GM18520 (cell line): Measurements from ENCODE around the gene SPATS2L.
A peak's percentile ranks its signal among the peaks of the same experiment; 100 is the strongest.

Experiments used
- ATAC-seq: cut with Tn5 transposase; IDR thresholded peaks from one replicate; pipeline ENCODE4 v1.9.1; 2021; ENCODE audit not compliant: unreplicated experiment

Gene SPATS2L

DNA sequence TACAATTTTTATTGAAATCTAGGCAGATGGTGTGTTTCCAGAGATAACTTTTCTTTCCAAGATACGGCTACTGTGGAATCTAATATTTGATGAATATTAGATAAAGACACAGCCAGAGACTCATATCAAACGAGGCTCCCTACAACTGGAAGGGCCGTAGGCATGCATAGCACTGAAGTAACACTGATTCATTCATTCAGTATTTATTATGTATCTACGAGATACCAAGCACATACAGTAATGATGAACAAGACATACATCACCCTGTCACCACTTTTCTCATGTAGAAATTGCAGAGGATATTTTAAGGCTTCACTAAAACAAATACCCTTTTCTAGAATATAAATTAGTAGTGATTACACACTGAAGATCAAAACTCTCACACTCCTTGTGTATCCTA is 128.9 kb downstream of the SPATS2L start:
- no peak for ATAC-seq

DNA sequence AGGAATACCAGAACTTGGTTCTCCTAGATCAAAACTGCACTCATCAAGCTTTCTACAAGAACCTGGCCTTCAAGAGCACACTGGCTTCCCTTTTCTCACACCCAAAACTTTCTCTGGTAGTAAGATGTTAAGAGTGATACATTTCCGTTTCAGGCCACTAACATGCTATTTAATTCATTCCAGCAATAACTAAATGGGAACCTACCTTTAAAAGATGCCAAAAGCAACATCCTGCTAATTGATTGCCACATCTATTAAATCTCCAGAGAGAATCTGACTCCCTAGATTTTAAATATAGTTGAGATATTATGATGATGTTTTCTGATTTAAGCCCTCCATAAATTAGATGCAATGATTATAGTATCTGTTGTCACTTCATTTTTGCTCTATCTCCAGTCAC is 131.8 kb downstream of the SPATS2L start:
- no peak for ATAC-seq

DNA sequence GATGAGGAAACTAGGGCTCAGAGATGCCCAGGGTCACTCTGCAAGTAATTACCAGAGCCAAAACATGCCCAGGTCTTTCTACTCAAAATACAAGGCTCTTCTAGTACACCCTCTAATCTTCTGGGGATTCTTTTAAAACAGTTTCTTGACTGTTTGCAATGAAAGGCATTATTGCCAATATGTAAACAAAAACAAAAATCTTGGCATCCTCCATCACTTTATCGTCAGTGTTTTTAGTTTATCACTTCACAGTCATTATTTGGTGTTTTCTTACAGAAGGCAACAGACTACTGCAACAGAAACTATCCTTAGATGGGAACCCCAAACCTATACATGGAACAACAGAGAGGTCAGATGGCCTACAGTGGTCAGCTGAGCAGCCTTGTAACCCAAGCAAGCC is 132.4 kb downstream of the SPATS2L start:
- ATAC-seq: no peak

DNA sequence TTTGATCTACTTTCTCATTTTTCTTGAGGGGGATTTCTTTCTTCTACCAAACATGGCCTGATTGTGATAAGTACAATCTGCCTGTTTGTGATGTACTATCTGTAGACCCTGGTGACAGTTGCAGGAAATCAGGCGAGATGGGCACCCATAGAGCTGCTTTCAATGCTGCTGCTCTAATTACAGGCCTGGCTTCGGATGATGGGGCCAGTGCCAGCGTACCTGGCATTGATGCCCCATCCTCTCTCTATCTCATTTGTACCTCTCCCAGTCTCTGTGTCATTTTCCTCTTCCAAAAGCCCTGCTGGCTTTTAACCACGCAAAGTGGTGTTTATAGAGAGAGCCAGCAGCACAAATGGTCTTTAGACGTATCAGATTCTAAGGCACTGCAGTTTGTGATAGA is 133.5 kb downstream of the SPATS2L start:
- ATAC-seq: no peak

DNA sequence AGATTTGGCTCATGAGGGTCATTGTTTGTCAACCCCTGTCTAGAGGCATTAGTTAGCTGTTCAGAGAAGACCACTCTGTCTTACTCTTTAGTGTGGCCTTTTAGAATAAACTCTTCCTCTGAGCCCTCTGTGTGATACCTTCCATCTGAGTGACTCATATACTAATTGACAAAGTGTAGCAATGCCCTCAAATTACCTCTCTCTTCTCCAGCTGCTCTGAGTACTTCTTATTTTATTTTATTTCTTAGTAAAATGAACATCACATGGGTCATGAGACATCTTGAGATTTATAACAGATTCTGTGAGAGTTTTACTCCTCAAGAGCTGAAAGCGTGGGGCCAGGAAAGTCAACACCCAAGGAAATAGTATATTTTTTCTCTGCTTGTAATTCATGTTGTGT is 136.0 kb downstream of the SPATS2L start:
- ATAC-seq: no peak

DNA sequence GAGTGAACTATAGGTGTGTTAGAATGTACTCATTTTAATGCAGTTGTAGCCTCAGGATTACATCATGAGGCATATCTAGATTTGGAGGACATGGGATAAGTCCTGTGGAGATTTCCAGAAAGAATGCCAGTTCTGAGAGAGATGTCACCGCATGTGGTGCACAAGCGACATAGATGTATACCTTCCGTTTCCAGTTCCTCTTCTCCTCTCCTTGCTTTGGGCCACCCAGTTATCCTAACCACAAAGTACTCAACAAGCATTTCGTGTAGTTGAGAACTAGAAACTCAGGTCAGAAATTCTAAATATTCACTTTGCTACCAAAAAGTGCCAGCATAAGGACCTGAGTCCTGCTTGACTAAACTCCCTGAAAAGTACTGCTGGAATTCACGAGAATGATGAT is 136.9 kb downstream of the SPATS2L start:
- ATAC-seq: no peak

DNA sequence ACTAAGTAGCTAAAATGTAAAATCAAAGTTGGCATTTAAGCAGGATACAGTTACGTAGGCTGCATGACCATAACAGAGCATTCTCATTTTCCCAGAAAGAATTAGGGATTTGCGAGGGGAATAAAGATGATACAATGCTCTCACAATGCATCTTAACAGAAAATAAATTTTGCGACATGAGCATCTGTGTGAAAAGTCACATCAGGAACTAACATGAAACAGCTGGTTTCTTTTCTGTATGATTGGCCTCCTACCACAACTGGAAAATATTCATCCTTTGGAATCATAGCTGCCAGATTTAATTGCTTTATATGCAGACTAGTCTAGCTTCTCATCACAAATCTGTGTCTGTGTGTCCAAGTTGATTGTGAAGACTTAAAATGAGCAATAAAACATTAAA is 137.4 kb downstream of the SPATS2L start:
- no peak for ATAC-seq

DNA sequence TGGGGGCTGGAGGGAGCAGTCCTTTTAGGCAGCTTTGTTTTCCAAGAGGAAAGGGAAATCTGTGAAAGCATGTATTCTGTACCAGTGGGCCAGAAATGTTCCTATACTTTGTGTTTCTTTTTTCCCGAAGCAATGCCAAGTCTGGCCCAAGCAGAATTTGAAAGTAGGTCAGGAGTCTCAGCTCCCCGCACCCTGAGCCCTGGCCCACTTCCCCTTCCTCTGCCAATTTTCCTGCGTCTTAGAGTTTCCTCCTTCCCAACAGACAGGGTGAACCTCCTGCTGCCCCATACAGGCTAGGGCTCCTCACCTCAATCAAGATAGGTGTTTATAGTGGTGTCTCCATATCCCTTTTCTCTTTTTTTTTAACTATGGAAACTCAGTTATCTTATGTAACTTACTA is 138.0 kb downstream of the SPATS2L start:
- ATAC-seq: no peak

DNA sequence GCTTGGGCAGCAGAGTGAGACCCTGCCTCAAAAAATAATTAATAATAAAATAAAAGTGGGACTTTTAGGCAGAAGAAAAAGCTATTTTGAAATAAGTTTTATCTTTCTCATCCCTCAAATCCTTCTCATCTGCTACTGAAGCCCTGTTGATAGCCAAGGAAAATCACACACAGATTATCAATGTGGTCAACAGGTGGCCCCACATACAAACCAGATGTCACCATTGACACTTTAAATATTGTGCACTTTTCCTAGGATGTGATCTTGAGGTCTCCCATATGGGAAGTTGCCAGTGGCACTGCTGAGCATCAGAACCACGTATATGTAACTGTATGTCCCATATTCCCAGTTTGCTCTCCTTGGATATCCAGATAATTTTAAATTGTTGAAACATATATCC is 138.8 kb downstream of the SPATS2L start:
- ATAC-seq: no peak

DNA sequence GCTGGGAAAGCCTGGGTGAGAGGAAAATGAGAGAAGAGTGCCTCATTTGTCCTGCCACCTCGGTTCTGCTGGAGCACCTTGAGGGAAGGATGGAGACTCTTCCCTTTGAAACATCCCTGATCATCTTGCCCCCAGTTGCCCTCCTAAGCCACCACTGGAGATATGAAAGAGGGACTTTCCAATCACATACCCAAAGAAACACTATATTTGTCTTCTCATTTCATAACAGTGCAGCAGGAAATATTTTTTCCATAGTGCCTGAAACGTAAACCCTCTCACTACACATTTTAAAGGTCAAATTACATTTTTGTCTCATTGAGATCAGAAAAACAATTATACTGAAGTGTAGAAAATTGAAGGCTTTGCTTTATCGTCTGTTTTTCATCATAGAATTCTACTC is 140.1 kb downstream of the SPATS2L start:
- no peak for ATAC-seq

DNA sequence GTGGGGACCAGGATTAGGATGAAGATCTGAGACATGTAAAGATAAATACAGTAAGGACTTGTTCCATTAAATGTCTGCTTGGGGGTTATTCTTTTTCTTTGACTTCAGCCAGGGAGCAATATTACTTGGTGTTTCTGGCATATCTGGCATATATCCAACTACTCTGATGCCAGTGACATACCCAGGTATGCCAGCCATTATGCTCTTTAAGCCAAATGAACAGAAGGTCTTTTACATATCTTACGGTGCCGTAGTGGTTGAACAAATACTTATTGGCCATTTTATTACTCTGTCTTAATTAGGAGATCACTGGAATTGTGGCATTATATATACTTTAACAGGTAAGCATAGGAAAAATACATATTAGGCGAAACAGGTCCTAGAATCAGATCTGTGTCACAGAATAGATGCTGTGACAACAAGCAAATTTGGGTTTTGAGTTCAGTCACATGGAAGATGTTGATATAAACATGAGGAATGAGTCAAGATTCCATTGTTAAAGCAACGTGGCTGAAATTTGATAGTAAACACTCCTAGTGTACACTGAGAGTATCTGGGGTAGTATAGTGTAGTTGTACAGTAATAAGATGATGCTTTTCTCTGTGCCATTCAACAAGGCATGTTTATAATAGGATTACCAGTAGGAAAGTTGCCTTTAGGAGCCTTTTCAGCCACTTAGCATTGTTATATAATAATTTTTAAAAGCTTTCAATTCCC is 140.8 kb downstream of the SPATS2L start:
- no peak for ATAC-seq

DNA sequence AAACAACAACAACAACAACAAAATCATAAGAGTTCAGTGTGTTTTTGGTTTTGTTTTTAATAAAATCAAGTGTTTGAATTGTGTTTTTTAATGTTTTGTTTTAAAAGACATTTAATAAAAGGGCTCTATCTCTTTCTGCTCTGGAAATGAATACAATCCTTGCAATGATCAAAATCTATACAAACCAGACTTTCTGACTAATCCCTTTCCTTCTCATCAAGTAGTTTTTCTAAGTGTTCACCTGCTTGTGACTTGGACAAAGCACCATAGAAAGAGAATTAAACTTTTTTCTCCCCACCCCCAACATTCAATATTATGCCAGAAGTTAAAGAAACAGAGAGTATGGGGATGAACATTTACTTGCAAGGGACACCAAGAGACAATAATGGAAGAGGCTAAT is 142.0 kb downstream of the SPATS2L start:
- ATAC-seq: no peak

DNA sequence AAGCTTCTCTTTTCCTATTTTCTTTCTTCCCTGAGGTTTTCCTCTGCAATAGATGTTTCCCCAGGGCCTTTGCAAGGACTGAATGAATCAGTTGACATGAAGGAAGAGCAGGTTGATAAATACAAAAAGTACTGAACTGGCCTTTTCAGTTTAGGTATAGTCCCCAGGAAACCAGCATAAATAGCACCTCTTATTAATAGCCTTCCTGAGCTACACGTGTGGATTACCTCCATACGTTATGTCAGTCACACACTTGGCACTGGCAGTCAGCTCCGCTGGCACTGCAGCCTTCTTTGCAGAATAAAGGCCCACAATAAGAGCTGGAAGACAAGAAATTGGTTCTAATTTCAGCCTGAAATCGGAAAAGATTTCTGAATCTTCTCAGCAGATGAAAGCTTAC is 142.7 kb downstream of the SPATS2L start:
- peak; percentile 38 for ATAC-seq

DNA sequence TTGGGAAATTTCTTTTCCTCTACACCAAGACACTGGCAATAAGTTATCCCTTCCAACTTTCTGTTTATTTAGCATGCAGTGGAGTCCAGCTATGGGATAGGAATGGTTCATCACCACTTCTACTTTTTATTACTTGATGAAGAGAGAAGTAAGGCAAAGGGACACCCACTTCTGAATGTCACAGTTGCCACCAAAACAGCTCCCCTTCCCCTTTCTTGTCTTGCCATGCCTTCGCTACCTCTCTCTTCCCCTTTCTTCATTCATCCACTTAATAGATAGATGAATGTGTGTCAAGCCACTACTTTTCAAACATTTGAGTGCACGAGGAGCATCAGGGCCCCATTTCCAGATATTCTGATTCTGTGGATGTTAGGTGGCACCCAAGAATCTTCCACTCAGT is 143.8 kb downstream of the SPATS2L start:
- ATAC-seq: no peak

DNA sequence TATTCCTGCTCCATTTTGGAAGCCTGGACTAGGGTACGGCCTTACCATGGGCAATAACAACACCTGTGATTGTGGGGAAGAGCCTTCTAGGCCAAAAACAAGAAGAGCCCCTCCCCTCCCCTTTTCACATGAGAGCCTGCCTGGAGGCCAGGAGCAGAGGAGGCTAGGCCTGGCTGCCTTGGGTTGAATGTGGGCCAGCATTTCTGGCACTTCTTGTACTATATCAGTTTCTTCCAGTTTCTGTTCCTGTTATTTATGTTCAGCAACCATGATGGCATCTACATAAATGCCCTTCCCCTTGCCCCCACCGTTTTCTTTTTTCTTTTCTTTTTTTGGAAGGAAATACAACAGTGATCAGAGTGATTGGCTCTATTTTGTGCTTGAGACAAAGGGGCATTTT is 145.0 kb downstream of the SPATS2L start:
- no peak for ATAC-seq

DNA sequence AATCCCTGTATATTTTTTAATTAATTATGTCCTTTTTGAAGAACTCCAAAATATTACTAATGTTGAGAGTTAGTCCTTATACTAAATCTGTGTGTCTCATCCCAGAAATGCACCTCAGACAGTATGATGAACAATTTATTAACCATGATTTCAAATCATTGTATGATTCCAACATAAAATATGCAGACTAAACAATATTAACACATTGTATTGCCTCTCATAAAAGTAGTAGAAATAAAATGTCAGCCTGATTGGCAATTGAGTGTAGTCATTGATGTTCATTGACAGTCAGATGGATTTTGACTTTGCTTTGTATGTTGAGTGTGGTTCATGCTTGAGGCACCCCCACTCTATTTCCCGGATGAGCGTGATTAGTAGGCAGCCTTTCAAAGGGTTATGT is 145.9 kb downstream of the SPATS2L start:
- ATAC-seq: no peak

DNA sequence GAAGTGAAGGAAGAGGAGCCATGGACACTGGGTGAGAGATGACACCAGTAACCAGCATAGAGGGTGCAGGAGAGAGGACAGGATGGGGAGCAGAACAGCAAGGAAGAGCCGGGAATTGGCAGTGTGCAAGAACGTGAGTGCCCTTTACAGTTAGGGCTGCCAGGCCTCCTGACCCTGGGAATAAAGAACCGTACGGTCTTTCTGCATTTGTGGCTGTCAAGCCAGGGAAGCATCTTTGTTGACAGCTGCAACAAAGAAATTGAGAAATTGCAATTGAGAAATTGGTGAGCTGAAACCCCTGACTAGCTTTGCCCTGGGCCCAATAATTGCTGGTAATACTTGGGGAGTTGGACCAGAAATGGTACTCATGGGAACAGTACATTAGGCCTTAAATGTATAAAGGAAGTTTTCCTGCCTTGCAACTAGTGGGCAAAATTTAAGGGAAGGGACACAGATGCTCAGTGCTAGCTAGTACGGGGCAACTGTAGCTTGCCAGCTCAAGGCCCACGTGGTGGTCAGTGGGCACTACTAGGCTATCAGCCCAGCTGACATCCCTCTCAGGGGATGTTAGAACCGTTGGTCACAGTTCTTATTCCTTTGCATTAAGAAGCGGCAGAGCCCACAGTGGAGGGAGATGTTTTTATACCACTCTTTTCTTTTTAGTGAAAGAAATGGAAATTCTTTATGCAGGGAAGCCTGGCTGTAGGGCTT is 146.8 kb downstream of the SPATS2L start:
- no peak for ATAC-seq

DNA sequence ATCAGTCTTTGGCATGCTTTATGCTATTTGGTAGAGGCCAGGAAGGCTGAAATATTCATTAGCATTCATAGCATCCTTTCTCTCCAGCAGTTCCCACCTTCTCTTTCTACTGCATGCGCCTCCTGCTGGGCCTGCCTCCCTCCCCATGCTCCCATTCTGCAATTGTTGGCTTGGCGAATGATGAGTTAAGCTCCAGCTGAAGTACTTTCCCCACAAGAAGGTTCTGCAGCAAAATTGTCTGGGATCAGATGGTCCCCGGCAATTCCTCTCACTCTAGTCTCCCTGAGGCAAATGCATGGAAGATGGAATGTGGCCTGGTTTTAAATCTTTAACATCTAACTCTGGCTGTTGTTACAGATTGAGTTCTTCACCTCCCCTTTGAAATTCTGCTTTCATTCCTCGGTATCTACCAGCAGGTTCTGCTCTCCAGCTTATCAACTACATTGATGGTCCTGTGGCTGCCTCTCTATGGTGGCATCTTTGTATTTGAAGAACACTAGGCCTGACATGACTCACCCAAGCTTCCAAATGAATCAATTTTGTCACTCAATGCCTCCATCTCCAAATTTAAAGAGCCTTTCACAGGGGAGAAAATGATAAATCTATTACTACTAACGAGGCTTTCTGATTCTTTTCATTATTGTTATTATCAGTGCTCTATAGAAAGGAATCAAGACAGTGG is 147.5 kb downstream of the SPATS2L start:
- no peak for ATAC-seq

DNA sequence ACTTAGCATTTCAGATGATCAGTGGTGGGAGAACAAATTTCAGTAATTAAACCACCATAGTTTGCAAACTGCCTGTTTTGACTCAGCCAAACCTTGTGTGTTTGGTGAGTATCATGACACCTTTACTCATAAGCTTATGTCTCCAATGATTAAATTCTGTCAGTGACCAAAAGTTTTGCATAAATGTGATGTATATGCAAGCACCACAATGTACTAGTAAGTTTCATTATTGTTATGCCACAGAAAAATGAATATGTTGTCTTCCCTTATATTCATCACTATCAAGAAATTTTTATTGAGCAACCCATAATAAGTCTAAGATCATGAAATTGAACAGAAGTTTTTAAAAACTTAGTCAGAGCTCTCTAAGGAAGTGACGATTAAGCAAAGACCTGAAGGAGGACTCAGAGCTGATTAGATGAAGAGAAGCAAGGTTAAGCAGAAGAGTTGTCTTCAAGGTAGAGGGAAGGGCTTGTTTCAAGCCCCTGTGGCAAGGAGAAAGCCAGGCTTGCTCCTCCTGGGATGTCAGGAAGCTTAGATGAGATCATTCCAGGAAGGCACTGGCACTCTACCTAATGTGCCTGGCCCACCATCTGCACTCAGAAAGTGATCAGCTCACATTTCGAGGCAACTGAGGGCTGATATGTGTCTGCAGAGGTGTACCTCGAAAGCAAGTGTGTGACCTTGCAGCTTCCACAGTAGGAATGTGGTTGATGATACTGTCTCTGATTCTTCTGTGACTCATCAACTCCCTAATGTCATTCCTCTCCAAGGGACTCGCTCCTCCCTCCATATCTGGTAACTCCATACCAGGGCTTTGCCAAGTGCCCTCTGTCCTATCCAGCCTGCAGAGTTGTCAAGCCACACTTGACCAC is 148.7 kb downstream of the SPATS2L start:
- peak; percentile 95 for ATAC-seq

DNA sequence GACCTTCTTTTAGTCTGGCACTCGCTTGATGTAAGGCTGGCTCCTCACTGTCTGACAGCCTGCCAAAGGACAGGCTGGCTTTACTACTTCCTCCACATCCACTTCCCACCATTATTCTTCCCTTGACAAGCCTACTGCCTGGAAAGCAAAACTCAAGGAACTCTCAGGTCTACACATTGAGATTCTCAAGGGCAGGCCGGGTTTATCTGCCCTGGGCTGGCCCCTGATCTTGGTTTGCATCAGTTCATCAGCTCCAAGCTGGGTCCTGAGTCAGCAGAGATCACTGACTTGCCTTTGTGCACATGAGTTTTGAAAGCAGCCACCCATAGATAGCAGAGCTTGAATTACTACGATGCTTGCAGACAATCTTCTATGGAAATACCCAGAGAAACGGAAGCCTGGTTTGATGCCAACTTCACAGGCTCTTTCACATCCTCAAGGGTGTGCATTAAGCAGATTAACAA is 149.5 kb downstream of the SPATS2L start:
- ATAC-seq: peak; percentile 28

DNA sequence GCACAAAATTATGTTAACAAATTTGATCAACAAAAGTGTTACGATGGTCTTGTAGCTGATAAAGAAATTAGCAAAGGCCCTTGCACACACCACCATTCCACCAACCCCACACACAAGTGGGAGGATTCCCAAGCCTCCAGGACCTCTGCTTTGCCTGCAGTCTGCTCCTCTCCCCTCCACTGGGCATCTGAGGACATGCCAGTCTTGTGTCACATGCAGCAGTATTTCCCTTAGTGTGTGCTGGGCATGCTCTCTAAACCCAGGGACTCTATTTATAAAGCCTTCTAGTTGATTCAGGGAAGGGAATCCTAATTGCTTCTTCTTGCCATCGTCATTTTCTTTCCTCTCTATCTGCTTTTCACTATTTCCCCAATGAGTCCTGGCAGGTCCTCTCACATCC is 150.1 kb downstream of the SPATS2L start:
- no peak for ATAC-seq
